A549 (cell line): ENCODE measurements around the gene KBTBD13. TPM values are rescaled to one million over a fixed set of nuclear protein-coding genes. Genes with fewer than 3 reads are reported as not detected.

Experiments used
- ATAC-seq, 2 experiments: fragments of 200-7000 bp in 1 of 2; fragments of >200 bp in 1 of 2; cut with Nextera tagmentation in 1 of 2; cut with Tn5 transposase in 1 of 2; 3 replicates each; pipeline versions ENCODE4 v1.8.0 to v1.9.1; 2018 to 2020; ENCODE audit warnings: mild to moderate bottlenecking in 1 of 2, moderate library complexity in 1 of 2
- CTCF ChIA-PET: fragments of 300-600 bp; sonication (Branson Sonifier 250); formaldehyde crosslinking; extraction: SDS; loops from one replicate; lab custom pipeline; 2021; ENCODE audit warnings: antibody characterized with exemption, inconsistent platforms; lab: Yijun Ruan, JAX
- POLR2A ChIA-PET: fragments of 350-600 bp; formaldehyde crosslinking; extraction: SDS; loops from one replicate; lab custom pipeline; 2021; ENCODE audit warnings: antibody characterized with exemption, inconsistent platforms; lab: Yijun Ruan, JAX
- DNase-seq, 2 experiments: peaks; one replicate each; pipeline versions ENCODE4 v3.0.0 to v3.0.0-alpha.2; 2011 to 2016; ENCODE audit warnings: low read depth in 1 of 2, low spot score in 1 of 2
- FAIRE-seq: peaks from 2 replicates; lab custom pipeline; 2011; peaks lifted over from hg19 to GRCh38; lab: Jason Lieb, UNC
- H3K27ac ChIP-seq, 2 experiments: fragments of >200 bp; sonication (Bioruptor Twin); formaldehyde crosslinking; 3 replicates each; pipeline ENCODE4 v1.5.1; 2016 to 2017
- H3K4me1 ChIP-seq: fragments of >200 bp; sonication (Bioruptor Twin); formaldehyde crosslinking; 3 replicates; pipeline ENCODE4 v1.6.1; 2016
- H3K4me2 ChIP-seq: fragments of >200 bp; sonication (Bioruptor Twin); formaldehyde crosslinking; 3 replicates; pipeline ENCODE4 v1.6.1; 2016
- H3K4me3 ChIP-seq: fragments of >200 bp; sonication (Bioruptor Twin); formaldehyde crosslinking; 3 replicates; pipeline ENCODE4 v1.5.1; 2016
- H3K9me3 ChIP-seq: fragments of >200 bp; sonication (Bioruptor Twin); formaldehyde crosslinking; 3 replicates; pipeline ENCODE4 v1.6.1; 2016
- BCL3 ChIP-seq: fragments of >200 bp; sonication (Bioruptor Twin); formaldehyde crosslinking; IDR thresholded peaks from 3 replicates; pipeline ENCODE4 v1.6.1; 2016
- BHLHE40 ChIP-seq: IDR thresholded peaks from 2 replicates; pipeline ENCODE4 v1.6.1; 2012; ENCODE audit warnings: low read depth, low read length, inconsistent platforms
- CBX2 ChIP-seq: fragments of 200-600 bp; sonication (generic); IDR thresholded peaks from 2 replicates; pipeline ENCODE4 v1.6.1; 2016; ENCODE audit warnings: low read depth, mild to moderate bottlenecking, borderline replicate concordance
- CTCF ChIP-seq: fragments of >200 bp; sonication (Bioruptor Twin); formaldehyde crosslinking; IDR thresholded peaks from 3 replicates; pipeline ENCODE4 v1.5.1; 2016
- EP300 ChIP-seq, 2 experiments: fragments of >200 bp; sonication (Bioruptor Twin); formaldehyde crosslinking; IDR thresholded peaks; 2 replicates in 1 of 2; 3 replicates in 1 of 2; pipeline ENCODE4 v1.6.1; 2016 to 2017
- ESRRA ChIP-seq: fragments of 150-350 bp; IDR thresholded peaks from 2 replicates; pipeline ENCODE4 v1.6.1; 2014; ENCODE audit warnings: mild to moderate bottlenecking, low read length, borderline replicate concordance
- HDAC2 ChIP-seq: fragments of 200-600 bp; sonication (generic); IDR thresholded peaks from 2 replicates; pipeline ENCODE4 v1.6.1; 2016
- HOXA7 ChIP-seq: fragments of 250-450 bp; sonication (Bioruptor Pico); IDR thresholded peaks from 2 replicates; pipeline ENCODE4 v1.5.0; 2020; ENCODE audit warnings: mild to moderate bottlenecking, moderate library complexity
- HOXB5 ChIP-seq: fragments of 250-450 bp; sonication (Bioruptor Pico); IDR thresholded peaks from 2 replicates; pipeline ENCODE4 v1.5.0; 2020; ENCODE audit warnings: mild to moderate bottlenecking, moderate library complexity
- KDM1A ChIP-seq: fragments of 200-600 bp; sonication (generic); IDR thresholded peaks from 2 replicates; pipeline ENCODE4 v1.6.1; 2016; ENCODE audit warnings: low read depth, mild to moderate bottlenecking
- MAFK ChIP-seq: fragments of 450-650 bp; IDR thresholded peaks from 2 replicates; pipeline ENCODE4 v1.6.1; 2014; ENCODE audit not compliant: partially characterized antibody
- MAZ ChIP-seq: fragments of 150-350 bp; IDR thresholded peaks from 2 replicates; pipeline ENCODE4 v1.6.1; 2014; ENCODE audit warnings: antibody characterized with exemption, low read depth, low read length, borderline replicate concordance
- MYC ChIP-seq: IDR thresholded peaks from 2 replicates; pipeline ENCODE4 v1.6.1; 2012; ENCODE audit warnings: mild to moderate bottlenecking, inconsistent platforms, low read length, improper control_type of control experiment, borderline replicate concordance
- NFE2L2 ChIP-seq: fragments of 150-350 bp; conservative IDR thresholded peaks from 2 replicates; pipeline ENCODE4 v1.6.1; 2014; ENCODE audit warnings: low read length
- NPAS2 ChIP-seq: fragments of 250-450 bp; sonication (Bioruptor Pico); IDR thresholded peaks from 2 replicates; pipeline ENCODE4 v1.8.0; 2022; ENCODE audit warnings: mild to moderate bottlenecking, moderate library complexity, borderline replicate concordance
- PBX3 ChIP-seq: IDR thresholded peaks from 2 replicates; pipeline ENCODE4 v1.6.1; 2012
- POLR2A ChIP-seq: IDR thresholded peaks from 2 replicates; pipeline ENCODE4 v1.6.1; 2012; ENCODE audit warnings: mild to moderate bottlenecking, low read length
- RAD21 ChIP-seq, 2 experiments: fragments of >200 bp in 1 of 2; sonication (Bioruptor Twin) in 1 of 2; formaldehyde crosslinking in 1 of 2; IDR thresholded peaks in 1 of 2; conservative IDR thresholded peaks in 1 of 2; 2 replicates in 1 of 2; 3 replicates in 1 of 2; pipeline ENCODE4 v1.6.1; 2012 to 2018; ENCODE audit warnings: inconsistent platforms in 1 of 2
- REST ChIP-seq: fragments of 200-600 bp; sonication (generic); IDR thresholded peaks from 2 replicates; pipeline ENCODE4 v1.6.1; 2016; ENCODE audit warnings: antibody characterized with exemption, mild to moderate bottlenecking, moderate library complexity
- RNF2 ChIP-seq: fragments of 200-600 bp; sonication (generic); IDR thresholded peaks from 2 replicates; pipeline ENCODE4 v1.6.1; 2016; ENCODE audit warnings: low read depth, mild to moderate bottlenecking, antibody characterized with exemption, moderate library complexity, borderline replicate concordance
- SMC3 ChIP-seq: fragments of >200 bp; sonication (Bioruptor Twin); formaldehyde crosslinking; IDR thresholded peaks from 3 replicates; pipeline ENCODE4 v1.6.1; 2018; ENCODE audit warnings: inconsistent platforms
- TFCP2L1 ChIP-seq: fragments of 250-450 bp; sonication (Bioruptor Pico); IDR thresholded peaks from 2 replicates; pipeline ENCODE4 v1.5.0; 2021; ENCODE audit warnings: mild to moderate bottlenecking
- TP53 ChIP-seq: fragments of 250-450 bp; sonication (Bioruptor Pico); IDR thresholded peaks from 2 replicates; pipeline ENCODE4 v1.5.0; 2021; ENCODE audit warnings: mild to moderate bottlenecking, moderate library complexity
- USF2 ChIP-seq: fragments of 450-650 bp; IDR thresholded peaks from 2 replicates; pipeline ENCODE4 v1.6.1; 2014; ENCODE audit warnings: antibody characterized with exemption
- ZSCAN20 ChIP-seq: fragments of 250-450 bp; sonication (Bioruptor Pico); IDR thresholded peaks from 2 replicates; pipeline ENCODE4 v1.8.0; 2022; ENCODE audit warnings: mild to moderate bottlenecking, moderate library complexity
- WGBS: methylation state at CpG from one replicate; pipeline ENCODE4 v1.1.6; 2017; ENCODE audit errors: missing lambda C conversion rate; 5-methylcytosine and 5-hydroxymethylcytosine counted together
- polyA plus RNA-seq, 4 experiments: library from polyadenylated mRNA; depleted of rRNA in 3 of 4; stranded (reverse); fragments of >200 nt; fragmentation: RNase III in 1 of 4; extraction: RNeasy Plus Mini Kit Qiagen cat#74134 plus additional on column Dnase treatment in 1 of 4; gene quantifications; 2 replicates in 3 of 4; 3 replicates in 1 of 4; pipeline ENCODE4 v1.2.3, GENCODE V29; 2011 to 2017

KBTBD13 gene
- polyA plus RNA-seq, 2 of the 4 experiments (the other 2 are of a cell fraction), result not detected

GRCh38 chr15:65054333-65055200 is 22.0 kb upstream of the KBTBD13 start:
- TF ChIP-seq REST (no peak), HDAC2 (no peak), BCL3 (no peak), TFCP2L1 (CRISPR knock-in tag) (no peak), RNF2 (no peak), HOXB5 (CRISPR knock-in tag) (no peak), ZSCAN20 (no peak), MAFK (peak; percentile 11), CTCF (peak; percentile 94), MYC (no peak), BHLHE40 (no peak), KDM1A (no peak), MAZ (no peak), NPAS2 (CRISPR knock-in tag) (no peak), ESRRA (no peak), PBX3 (no peak), POLR2A (no peak), CBX2 (no peak), USF2 (no peak), HOXA7 (CRISPR knock-in tag) (no peak), RAD21 (conservative IDR thresholded peaks at IDR 0.05 in 1 of 2, IDR thresholded peaks at IDR 0.05 in 1 of 2) (peak; percentile 95 to 98), TP53 (CRISPR knock-in tag) (no peak), NFE2L2 (no peak), EP300 (IDR thresholded peaks at IDR 0.05) (no peak), SMC3 (peak; percentile 97)
- Histone ChIP-seq H3K4me2 (peak overlapping the region; percentile 19; the same call in 2 of the 3 replicates), H3K4me1 (peaks cover 51% of the 10 kb centered on the region), H3K4me3 (no peak overlapping the region), H3K9me3 (no peaks in the 10 kb centered on the region), H3K27ac (peak overlapping the region; percentile 43 to 75)
- no peak for FAIRE-seq
- POLR2A ChIA-PET, result interaction anchor here (0.5 kb wide), 1 partner anchor 217 kb away, joined by 4 read pairs; no protein-coding TSS in a partner anchor
- DNase-seq, result peak; percentile 79 to 93
- peak; percentile 83 to 91 for ATAC-seq
- 69% methylated on average over 26 of the region's 26 CpGs for WGBS
- CTCF ChIA-PET, result interaction anchor here (0.6 to 33.7 kb wide), 24 partner anchors 13 to 332 kb away, joined by 3 to 1280 read pairs (median 5); partner anchors contain the start of genes KBTBD13, PDCD7, RASL12 and SLC51B
